ENCODE data around the gene SHC3.

The SHC3 gene

DNA sequence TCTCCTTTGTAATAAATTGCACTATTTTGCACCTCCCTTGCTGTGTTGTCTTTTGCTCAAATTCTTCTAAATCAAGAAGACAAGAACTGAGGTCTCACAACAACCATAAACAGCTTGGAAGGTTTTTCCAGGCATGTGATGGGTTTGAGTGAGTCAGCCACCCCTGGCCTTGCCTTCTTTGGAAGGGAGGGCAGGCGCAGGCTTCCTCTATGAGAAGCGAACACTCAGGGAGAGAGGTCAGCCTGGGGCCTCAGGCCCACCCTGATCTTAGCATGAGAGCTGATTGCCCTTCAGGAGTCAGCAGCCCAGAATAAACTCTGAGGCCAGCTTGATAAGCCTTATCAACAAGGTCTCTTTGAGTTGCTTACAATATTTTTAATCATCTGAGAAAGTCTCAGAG, 155.7 kb downstream of the SHC3 start:
- no peak for DNase-seq (ENCODE audit: low read depth in 2 of 2)

DNA sequence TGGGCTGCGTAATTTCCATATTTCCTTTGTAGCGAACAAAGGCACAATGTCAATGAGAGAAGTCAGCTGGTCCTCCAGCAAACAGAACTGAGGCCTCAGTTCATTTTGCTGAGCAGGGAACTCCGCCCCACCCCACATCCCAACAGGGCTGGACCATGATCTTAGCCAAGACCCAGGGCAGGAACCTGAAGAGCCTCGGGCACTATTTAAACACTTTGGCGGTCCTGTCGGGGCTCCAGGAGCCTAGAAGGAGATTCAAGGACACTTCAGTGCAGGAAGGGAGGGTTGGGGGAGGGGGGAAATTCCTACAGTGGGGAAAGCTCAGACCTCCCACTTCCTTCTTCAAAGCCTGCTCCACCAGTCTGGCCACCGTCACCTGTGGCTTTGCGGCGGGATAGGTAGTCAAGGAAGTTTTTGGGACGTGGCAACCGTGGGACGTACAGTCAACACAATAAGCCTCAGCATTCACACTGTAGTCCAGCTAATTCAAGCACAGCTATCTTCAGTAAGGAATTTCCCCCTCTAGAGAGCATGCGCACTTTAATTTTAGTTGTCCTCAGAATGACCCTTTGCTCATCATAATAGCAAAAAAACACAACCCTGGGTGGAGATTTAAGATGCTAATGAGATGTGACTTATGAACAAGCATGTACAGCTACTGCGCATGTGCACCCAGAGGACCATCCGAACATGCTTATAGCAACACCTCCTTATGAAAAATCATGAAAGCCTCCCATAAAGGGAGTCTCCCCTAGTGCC, 156.4 kb downstream of the SHC3 start:
- no peak for DNase-seq (ENCODE audit: low read depth in 2 of 2)

DNA sequence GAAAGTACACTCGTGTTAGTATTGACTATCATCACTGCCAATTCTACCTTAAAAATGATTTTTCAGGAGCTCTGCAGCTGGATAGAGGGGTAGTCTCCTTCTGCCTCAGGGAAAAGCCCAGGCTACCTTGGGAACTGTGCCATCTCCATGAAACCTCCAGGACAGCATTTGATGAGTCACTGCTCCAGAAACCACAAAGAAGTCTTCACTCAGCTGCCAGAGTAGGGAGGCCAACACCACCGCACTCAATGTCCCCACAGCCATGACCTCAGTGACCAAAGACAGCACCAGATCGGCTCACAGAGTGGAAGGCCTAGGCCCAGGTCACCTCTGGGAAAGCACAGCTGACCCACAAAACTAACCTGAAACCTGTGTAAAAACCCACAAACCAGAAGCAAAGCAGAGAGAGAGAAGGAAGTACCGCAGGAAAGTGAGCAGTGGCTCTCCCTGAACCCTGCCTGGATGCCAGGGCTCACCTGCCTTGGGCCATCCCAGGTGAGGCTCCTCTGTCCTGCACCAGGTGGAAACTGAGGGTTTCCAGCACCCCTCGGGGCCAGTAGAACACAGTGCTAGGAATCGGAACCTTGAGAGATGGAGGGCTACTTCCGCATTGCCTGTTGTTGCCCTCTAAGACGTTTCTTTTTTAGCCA, 157.3 kb downstream of the SHC3 start:
- DNase-seq (ENCODE audit: low read depth in 2 of 2) = no peak

DNA sequence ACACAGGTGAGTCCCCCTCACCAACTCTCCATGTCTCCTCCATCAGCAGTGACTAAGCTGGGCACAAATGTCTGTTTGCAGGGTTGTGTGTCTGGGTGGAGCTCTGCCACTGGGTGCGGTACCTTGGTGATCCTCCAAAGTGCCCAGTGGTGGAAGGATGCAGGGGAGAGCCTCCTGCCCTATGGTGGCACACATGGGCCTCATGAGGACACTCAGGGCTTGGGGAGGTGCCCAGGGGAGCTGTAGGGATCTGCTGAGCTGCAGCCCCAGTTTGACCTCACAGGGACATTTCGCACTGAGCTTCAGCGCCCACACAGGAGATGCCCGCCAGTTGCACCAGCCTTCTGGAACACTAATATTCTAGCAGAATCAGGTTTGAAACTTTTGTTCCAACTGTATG, 157.9 kb downstream of the SHC3 start:
- DNase-seq (ENCODE audit: low read depth in 2 of 2) = no peak

DNA sequence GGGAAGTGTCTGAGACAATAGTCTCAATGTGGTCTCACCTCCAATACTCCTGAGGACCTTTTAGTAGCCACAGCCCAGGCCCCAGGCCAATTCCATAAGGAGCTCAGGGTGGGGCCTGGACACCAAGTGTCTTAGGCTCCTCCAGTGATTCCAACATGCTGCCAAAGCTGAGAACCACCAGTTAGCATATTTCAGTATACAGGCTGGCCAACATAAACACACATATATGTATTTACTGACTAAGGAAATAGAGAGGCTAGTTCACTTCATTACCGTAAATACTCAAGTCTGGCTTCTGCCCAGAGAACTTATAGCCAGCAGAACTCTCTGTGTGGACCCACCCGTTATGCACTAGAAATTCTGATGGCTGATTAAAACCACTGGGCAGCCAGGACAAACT, 163.3 kb downstream of the SHC3 start:
- no peak for DNase-seq (ENCODE audit: low read depth in 2 of 2)

DNA sequence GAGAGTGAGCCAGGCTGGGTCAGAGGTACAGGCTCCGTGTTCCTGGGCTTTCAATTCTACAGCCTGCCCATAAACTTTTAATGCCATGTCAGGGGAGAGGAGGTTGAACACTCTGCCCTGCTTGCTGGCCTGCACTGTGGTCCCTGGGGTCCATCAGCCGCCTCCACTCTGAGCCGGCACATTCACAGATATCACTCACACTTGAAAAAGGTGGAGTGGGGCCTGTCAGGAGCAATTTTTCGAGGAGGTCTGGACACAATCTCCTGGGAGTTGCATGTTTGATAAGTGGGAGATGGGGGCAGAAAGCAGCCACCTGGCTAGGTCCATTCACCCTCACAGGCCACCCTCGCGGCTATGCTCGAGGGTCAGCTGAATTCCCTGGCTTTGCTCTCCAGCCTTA, 164.5 kb downstream of the SHC3 start:
- DNase-seq (ENCODE audit: low read depth in 2 of 2) = no peak

DNA sequence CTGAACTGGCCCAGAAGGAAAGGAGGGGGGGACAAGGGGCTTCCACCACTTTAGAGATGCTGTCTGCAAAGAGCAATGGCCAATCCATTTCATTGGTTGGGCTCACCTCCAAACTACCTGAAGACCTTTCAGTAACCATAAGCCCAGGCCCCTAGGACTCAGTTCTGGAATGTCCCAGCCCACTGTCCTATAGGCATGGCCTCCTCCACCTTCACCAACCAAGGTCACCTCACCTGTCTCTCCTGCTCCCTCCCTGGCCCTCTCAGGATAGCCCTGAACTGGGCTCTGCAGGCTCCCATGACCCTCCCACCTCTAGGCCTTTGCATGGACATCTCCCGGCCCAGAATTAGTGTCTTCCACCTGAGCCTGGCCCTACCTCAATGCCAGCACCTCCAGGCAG, 165.0 kb downstream of the SHC3 start:
- no peak for DNase-seq (ENCODE audit: low read depth in 2 of 2)

DNA sequence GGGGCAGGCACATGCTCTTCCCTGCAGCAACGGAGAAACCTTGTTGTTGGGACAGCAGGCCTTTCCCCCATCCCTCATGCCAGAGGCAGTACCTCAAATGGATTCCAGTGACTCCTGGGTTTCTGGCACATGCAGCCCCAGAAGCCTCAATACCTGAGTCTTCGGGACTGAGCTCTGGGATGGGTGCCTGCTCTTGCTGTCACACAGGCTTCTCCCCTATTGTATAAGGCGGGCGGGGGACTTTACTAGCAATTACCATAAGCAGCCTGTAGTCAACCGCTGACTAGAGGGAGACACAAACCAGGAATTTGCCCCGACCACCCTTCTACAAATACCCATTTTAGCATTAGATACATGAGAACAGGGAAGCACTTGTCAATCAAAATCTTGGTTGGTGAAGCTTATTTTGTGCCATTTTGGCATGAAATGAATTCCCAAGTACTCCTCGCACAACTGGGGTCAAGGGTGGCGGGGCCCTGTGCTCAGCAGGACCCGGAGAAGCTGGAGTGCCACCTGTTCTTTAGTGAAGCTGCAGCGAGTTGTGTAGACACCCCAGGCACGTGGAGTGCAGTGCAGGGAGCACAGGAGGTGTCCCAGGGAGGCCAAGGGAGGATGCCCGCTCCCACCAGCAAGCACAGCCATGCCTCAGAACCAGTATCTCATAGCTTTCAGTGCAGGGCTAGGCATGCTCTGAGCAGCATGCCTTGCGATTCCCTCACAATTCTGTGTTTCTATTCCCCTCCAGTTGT, 166.2 kb downstream of the SHC3 start:
- no peak for DNase-seq (ENCODE audit: low read depth in 2 of 2)

DNA sequence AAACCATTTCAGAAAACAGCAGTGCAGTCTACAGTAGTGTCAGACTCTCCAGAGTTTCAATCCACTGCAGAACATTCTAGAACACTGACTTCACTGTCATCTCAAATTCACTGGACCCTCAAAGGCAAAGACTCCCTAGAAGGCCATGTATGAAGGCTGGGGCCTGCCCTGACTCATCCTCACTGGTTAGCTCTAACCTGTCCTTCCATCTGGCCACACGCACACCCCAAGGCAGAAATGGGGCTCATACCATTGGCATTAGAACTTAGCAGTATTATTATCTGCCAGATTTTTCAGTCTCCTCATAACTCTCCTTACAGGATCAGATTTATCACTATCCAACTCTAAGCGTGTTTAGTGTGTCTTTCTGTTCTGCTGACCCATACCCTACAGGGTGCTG, 166.9 kb downstream of the SHC3 start:
- DNase-seq (ENCODE audit: low read depth in 2 of 2) = no peak

DNA sequence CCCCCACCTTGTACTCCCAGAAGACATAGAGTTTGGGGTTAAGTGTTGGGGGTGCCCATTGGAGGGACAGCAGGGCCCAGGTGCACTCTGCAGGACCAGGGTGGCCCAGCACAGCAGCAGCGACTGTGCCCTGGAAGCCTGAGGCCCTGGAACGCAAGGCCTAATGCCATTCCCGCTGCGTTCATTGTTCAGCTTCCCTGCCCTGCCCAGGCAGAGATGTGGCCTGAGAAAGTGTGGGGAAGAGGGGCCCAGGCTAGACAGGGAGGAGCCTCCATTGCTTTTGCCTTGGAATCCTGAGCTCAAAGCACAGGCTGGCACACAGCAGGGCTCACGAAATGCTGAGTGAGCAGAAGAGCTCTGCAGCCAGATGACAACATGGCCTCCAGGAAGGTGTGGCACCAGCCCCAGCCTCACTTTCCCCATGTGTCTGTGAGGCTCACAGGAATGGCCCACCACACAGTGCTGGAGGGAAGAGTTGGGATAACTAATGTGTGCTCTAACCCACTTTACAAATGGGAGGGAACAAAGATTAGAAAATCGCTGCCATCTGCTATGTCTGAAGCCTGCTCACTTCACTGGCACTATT, 168.0 kb downstream of the SHC3 start:
- DNase-seq (ENCODE audit: low read depth in 2 of 2) = no peak

DNA sequence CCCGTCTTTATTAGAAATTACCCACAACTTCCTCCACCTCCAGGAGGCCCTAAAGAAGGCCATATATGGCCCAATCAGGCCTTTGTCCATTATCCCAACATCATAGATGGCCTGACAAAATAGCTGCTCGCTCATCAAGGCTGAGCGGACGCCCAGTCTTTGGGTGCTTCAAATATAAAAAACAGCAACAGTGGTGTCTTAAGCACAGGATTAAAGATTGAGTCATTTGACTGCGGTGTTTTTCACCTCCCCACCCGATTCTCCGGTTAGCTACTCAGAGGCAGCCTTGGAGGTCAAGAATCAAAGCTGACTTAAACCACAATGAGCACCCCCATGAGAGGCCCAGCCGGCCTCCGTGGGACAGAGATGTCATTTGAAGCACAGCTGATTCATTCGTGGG, 168.6 kb downstream of the SHC3 start:
- DNase-seq (ENCODE audit: low read depth in 2 of 2) = no peak

DNA sequence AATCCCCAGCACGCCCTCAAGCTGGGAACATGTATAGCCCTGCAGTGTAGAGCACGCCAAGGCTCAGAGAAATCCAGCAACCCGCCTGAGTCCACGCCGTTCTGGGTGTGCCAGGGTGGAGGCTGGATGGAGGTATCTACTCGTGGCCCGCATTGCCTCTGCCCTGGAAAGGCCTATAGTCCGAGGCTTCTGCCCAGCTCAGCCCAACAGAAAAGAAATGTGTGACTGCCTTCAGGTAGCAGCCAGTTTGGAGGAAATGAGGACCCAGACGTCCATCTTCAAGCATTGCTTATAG, 169.1 kb downstream of the SHC3 start:
- no peak for DNase-seq (ENCODE audit: low read depth in 2 of 2)

DNA sequence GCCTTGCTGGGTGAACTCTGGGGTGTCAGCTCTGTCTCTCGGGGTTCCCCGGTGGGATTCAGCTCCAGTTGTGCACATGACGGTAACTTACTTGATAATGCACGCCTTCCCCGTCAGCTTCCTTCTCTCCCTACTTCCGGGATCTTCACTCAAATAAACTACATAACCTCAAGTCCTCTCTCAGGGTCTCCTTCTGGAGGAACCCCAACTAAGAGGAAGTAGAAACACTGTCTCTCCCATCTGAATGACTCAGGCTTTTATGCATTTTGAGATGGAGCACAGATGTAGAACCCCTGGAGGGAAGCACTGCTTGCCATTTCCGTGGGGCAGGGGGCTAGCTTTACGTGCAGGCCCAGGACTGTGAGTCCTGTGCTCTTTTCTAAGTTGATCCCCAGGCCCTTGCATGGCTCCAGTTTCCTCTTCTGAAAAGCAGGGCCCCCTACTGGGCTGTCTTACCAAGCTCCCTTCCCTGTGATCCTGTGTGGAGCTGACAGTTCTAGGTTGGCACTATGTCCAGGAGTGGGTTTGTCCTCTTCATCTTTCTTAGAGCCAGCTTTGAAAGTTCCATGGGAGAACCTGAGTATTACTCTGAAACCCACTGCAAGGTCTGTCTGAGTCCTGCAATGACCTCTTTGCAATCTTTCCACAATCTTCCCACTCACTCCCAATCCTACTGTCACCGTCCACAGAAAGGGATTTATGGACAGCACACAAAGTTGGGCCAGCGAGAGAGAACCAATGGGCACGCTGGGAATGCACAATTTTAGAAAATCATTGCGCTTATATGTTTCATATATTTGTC, 169.7 kb downstream of the SHC3 start:
- no peak for DNase-seq (ENCODE audit: low read depth in 2 of 2)

DNA sequence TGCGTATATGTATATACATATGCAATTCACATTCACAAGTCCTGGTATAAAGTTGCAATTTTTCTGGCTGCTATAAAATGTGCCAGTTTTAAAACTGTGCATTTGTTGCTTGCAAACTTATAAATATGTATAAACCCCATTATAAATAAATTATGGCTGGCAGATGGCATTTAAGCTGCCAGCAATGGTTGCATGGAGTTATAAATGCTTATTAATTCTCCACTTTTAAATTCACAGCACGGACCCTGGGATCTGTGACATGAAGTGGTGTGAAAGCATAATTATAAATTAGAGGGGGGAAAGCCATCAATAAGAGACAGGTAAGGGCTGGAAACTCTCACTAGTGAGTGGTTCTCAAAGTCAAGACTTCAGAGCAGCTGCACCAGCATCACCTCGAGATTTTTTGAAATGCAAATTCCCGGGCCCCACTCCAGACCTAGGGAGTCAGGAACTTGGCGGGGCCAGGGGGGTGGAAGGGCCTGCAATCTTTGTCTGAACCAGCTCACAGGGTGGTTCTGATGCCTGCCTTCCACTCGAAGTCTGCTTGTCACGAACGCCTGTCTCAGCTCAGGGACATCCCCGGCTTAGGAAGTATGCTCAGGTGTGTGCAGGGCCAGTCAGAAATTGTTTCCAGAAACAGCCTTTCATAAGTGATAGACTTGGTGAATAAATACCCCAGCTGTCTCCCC, 170.4 kb downstream of the SHC3 start:
- DNase-seq (ENCODE audit: low read depth in 2 of 2) = no peak

DNA sequence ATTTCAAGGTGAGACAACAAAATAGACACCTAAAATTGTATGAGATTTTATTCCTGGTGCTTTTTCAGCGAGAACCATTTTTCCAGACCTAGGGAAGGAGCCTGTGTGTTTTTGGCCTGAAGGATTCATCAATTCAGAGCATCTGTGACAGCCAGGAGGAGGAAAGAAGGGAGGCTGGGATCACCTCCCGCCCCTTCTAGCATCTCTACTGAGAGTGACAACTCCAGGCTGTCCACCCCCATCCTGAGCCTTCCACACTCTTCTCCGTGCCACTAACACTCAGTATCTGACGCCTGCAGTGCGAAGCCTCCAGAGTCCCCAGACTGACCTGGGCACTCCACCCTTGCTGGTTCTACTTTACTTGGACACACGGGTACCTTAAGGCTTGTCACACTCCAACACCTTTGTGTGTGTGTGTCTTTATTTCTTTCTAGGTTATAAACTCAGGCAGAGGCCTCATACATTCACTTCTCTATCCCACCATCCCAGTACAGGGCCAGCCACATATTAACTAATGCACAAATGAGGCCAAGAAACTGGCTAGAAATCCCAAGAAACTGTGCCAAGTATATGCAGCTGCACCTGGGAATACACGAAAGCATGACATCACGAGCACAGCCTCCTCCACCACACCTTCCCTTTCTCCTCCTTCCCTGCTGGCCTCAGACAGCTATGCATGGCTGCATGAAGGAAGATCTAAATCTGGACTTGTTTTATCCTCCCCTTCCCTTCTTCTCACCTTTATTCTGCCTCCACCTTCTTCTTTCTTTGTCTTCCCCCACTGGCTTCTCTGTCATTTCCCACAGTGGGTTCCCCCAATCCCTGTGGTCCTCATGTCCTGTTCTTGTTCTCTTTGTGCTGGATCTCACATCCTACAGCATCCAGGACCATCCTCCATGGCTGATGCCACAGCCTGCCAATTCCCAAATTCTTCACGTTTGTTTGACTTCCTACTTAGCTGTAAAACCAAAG, 171.3 kb downstream of the SHC3 start:
- DNase-seq (ENCODE audit: low read depth in 2 of 2) = no peak

DNA sequence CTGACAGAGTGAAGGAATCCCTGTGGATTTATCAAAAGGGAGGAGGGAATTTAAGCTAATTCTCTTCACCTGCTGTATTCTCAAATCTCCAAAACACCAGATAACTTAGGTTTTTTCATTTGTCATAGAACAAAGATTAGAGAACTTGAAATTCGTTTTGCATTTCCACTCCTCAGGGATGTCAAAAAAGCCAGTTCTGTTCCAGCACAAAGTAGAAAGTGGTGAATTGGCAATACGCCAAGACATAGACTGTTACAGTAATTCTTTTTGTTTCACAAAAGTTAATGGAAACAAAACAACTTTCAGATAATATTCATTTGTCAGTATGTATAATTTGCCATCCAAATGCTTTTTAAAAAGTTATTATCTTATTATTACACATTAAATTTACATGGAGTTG, 172.4 kb downstream of the SHC3 start:
- DNase-seq (ENCODE audit: low read depth in 2 of 2) = no peak

DNA sequence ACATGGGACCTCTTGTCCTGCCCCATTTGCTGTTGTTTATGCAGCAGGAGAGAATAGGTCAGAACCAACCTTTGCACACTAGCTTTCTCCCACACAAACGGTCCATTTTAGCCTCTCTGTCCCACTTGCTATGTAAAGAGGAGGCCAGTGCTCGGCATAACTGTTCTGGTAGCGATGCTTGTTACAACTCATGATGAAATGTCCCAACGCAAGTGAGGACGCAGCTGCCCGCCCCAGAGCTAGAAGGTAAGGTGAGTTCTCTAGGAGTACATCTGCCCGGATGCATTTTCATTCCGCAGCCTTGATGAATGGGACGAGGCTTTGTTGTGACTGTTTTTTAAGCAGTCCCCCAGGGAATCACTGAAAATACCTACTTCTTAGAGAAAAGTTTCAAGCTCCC, 173.3 kb downstream of the SHC3 start:
- DNase-seq (ENCODE audit: low read depth in 2 of 2) = no peak

DNA sequence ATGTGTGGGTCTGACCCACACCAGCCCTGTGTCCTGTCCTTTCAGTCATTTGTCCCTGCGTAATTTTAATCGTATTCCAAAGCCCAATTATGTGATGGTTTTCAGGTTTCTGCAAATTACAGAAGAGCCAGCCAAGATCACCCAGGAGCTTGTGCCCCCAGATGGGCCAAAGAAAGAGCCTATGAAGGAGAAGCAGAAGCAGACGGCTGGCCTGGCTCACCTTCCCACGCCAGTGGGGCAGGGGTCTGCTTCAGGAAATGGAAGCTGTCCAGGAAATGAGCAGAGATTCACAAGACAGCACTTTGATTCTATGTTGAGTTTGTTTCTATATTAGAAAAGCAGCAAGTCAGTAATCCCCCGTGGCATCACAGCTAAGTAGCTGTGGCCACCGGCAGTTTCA, 175.6 kb downstream of the SHC3 start:
- no peak for DNase-seq (ENCODE audit: low read depth in 2 of 2)

DNA sequence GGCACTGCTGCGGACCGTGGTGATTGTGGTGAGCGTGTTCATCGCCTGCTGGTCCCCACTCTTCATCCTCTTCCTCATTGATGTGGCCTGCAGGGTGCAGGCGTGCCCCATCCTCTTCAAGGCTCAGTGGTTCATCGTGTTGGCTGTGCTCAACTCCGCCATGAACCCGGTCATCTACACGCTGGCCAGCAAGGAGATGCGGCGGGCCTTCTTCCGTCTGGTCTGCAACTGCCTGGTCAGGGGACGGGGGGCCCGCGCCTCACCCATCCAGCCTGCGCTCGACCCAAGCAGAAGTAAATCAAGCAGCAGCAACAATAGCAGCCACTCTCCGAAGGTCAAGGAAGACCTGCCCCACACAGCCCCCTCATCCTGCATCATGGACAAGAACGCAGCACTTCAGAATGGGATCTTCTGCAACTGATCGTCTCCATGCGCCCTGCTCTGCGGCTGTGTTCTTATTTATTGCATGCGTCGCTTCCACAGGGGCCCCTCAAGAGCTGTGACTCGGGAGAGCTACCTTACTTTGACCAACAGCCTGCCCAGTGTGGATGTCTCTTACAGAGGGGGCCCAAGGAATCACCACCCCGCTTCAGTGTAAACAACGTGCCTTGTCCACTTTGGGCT, 176.6 kb downstream of the SHC3 start:
- DNase-seq (ENCODE audit: low read depth in 2 of 2) = no peak

Data from stimulated activated CD4-positive, alpha-beta T cell treated with anti-CD3 and anti-CD28 coated beads, Interleukin-4, amount 100 ng/mL, for 48 hours (primary cell).